Smooth muscle cell (in vitro differentiated cells): Measurements from ENCODE around the gene MAGEF1. TPM values are rescaled to one million over a fixed set of nuclear protein-coding genes. Genes with fewer than 3 reads are reported as not detected.

Experiments used
- DNase-seq: peaks from one replicate; lab custom pipeline; 2025; ENCODE audit not compliant: unreplicated experiment; lab: John Stamatoyannopoulos, UW
- H2AFZ ChIP-seq: fragments of 200-600 bp; sonication (generic); 2 replicates; pipeline ENCODE4 v1.6.0; 2016; ENCODE audit warnings: antibody characterized with exemption, low read depth, mild to moderate bottlenecking
- H3F3A ChIP-seq: fragments of 200-600 bp; sonication (generic); 2 replicates; pipeline ENCODE4 v1.6.0; 2017; ENCODE audit warnings: antibody characterized with exemption, low read depth
- H3K27ac ChIP-seq: fragments of 200-600 bp; sonication (generic); 2 replicates; pipeline ENCODE4 v1.5.1; 2016; ENCODE audit warnings: low read depth, mild to moderate bottlenecking
- H3K27me3 ChIP-seq: fragments of 200-600 bp; sonication (generic); 2 replicates; pipeline ENCODE4 v1.6.1; 2016; ENCODE audit warnings: low read depth, mild to moderate bottlenecking
- H3K36me3 ChIP-seq: fragments of 200-600 bp; sonication (generic); 2 replicates; pipeline ENCODE4 v1.5.1; 2016; ENCODE audit warnings: low read depth
- H3K4me1 ChIP-seq: fragments of 200-600 bp; sonication (generic); 2 replicates; pipeline ENCODE4 v1.5.1; 2016; ENCODE audit warnings: low read depth
- H3K4me2 ChIP-seq: fragments of 200-600 bp; sonication (generic); 2 replicates; pipeline ENCODE4 v1.6.0; 2016; ENCODE audit warnings: mild to moderate bottlenecking
- H3K4me3 ChIP-seq: fragments of 200-600 bp; sonication (generic); 2 replicates; pipeline ENCODE4 v1.5.1; 2016; ENCODE audit warnings: mild to moderate bottlenecking
- H3K79me2 ChIP-seq: fragments of 200-600 bp; sonication (generic); 2 replicates; pipeline ENCODE4 v1.6.0; 2016; ENCODE audit warnings: low read depth, mild to moderate bottlenecking
- H3K9ac ChIP-seq: fragments of 200-600 bp; sonication (generic); 2 replicates; pipeline ENCODE4 v1.6.0; 2016; ENCODE audit warnings: low read depth
- H3K9me3 ChIP-seq: fragments of 200-600 bp; sonication (generic); replicated peaks from 2 replicates; pipeline ENCODE4 v1.5.1; 2016; ENCODE audit warnings: low read depth
- H4K20me1 ChIP-seq: fragments of 200-600 bp; sonication (generic); 2 replicates; pipeline ENCODE4 v1.6.0; 2016; ENCODE audit warnings: low read depth
- CTCF ChIP-seq: fragments of 200-600 bp; sonication (generic); IDR thresholded peaks from 2 replicates; pipeline ENCODE4 v1.5.1; 2017; ENCODE audit warnings: borderline replicate concordance, mild to moderate bottlenecking, antibody characterized with exemption; ENCODE audit not compliant: insufficient read depth, poor library complexity, severe bottlenecking
- WGBS: methylation state at CpG from one replicate; pipeline ENCODE4 v1.1.7; 2016; ENCODE audit warnings: low lambda C conversion rate; 5-methylcytosine and 5-hydroxymethylcytosine counted together
- polyA plus RNA-seq: library from polyadenylated mRNA; unstranded; fragments of >200 nt; fragmentation: Nextera tagmentation; extraction: Ambion mirVana; gene quantifications from 2 replicates; pipeline ENCODE4 v1.2.1, GENCODE V29; 2016
- total RNA-seq: library from RNA; depleted of rRNA; stranded (reverse); fragments of >200 nt; gene quantifications from 2 replicates; pipeline ENCODE4 v1.2.3, GENCODE V29; 2014

MAGEF1 gene
- total and polyA plus RNA-seq, 2 experiments from 2014 or later, result 37.0 to 52.7 TPM

- H3K9ac ChIP-seq, result no peak overlapping the region
- H3K4me3 ChIP-seq, result no peak overlapping the region
- H3K79me2 ChIP-seq, result no peaks in the 10 kb centered on the region
- no peak overlapping the region for H3K4me2 ChIP-seq
- no peaks in the 10 kb centered on the region for H4K20me1 ChIP-seq
- no peak overlapping the region for H2AFZ ChIP-seq
- H3F3A ChIP-seq, result no peaks in the 10 kb centered on the region
- no peaks in the 10 kb centered on the region for H3K9me3 ChIP-seq
- peak; percentile 34 for TF ChIP-seq CTCF
- H3K27ac ChIP-seq, result peak overlapping the region; percentile 42
- H3K36me3 ChIP-seq, result no peaks in the 10 kb centered on the region
- peaks cover 4% of the 10 kb centered on the region for H3K4me1 ChIP-seq
- WGBS, result 62% methylated on average over 8 of the region's 8 CpGs
- no peaks in the 10 kb centered on the region for H3K27me3 ChIP-seq
- DNase-seq, result no peak
These were observed 36.6 kb upstream of the MAGEF1 start for GRCh38 chr3:184748219-184749135.

- no peak overlapping the region for H2AFZ ChIP-seq
- no peak overlapping the region for H3K4me2 ChIP-seq
- H4K20me1 ChIP-seq, result no peaks in the 10 kb centered on the region
- peaks cover 23% of the 10 kb centered on the region for H3K4me1 ChIP-seq
- no peak overlapping the region for H3K4me3 ChIP-seq
- no peaks in the 10 kb centered on the region for H3K79me2 ChIP-seq
- H3K9ac ChIP-seq, result no peak overlapping the region
- no peaks in the 10 kb centered on the region for H3K27me3 ChIP-seq
- no peak overlapping the region for H3K27ac ChIP-seq
- 84% methylated on average over 14 of the region's 14 CpGs for WGBS
- no peaks in the 10 kb centered on the region for H3K36me3 ChIP-seq
- H3F3A ChIP-seq, result peaks cover 6% of the 10 kb centered on the region
- TF ChIP-seq CTCF, result no peak
- H3K9me3 ChIP-seq, result no peaks in the 10 kb centered on the region
- DNase-seq, result no peak
These were observed 34.6 kb upstream of the MAGEF1 start for GRCh38 chr3:184746131-184747120.

DNA sequence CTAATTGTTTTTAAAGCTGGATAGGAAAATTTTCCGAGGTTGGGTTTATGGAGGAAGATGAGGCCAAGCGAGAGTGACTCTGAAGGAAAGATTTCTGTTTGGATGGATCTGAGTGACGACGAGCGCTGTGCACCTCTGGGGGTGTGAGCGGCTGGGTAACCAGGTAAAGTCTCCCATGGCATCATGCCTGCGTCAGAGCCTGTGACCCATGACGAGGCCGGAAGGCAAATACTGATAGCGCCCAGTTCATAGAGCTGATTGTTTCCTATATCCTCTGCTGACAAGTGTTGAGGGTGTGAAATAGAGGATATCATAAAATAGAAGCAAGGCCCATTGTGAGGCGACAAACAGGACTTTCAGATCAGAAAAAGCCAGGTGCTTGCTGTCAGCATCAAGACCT lies 33.7 kb upstream of the MAGEF1 start:
- Histone ChIP-seq H3K79me2 (no peaks in the 10 kb centered on the region), H4K20me1 (no peaks in the 10 kb centered on the region), H2AFZ (no peak overlapping the region), H3F3A (peaks cover 6% of the 10 kb centered on the region), H3K27me3 (no peaks in the 10 kb centered on the region), H3K9ac (no peak overlapping the region), H3K4me3 (no peak overlapping the region), H3K27ac (no peak overlapping the region), H3K4me1 (peaks cover 32% of the 10 kb centered on the region), H3K36me3 (no peaks in the 10 kb centered on the region), H3K9me3 (no peaks in the 10 kb centered on the region), H3K4me2 (no peak overlapping the region)
- no peak for TF ChIP-seq CTCF
- WGBS, result 93% methylated on average over 11 of the region's 11 CpGs
- no peak for DNase-seq
